Caco-2 (cell line): ENCODE results near the gene LRP1. TPM values are rescaled to one million over a fixed set of nuclear protein-coding genes. Genes with fewer than 3 reads are reported as not detected.
A peak's percentile ranks its signal among the peaks of the same experiment; 100 is the strongest.

ENCODE experiments used
- BruUV-seq: library from RNA; stranded (reverse); fragments of 400-500 nt; replicated peaks from 2 replicates; lab custom pipeline; 2021; lab: Mats Ljungman, UMichigan
- CTCF ChIA-PET: fragments of 300-600 bp; sonication (Branson Sonifier 250); formaldehyde crosslinking; loops from one replicate; lab custom pipeline; 2022; ENCODE audit warnings: antibody characterized with exemption; lab: Charles Lee
- POLR2A ChIA-PET: fragments of 300-600 bp; sonication (Branson Sonifier 250); formaldehyde crosslinking; loops from one replicate; lab custom pipeline; 2022; ENCODE audit warnings: antibody characterized with exemption; lab: Charles Lee
- DNase-seq, 2 experiments: peaks; one replicate each; pipeline versions ENCODE4 v3.0.0 to v3.0.0-alpha.2; 2020 to 2022
- H3K27me3 ChIP-seq: replicated peaks from 2 replicates; pipeline ENCODE4 v1.6.0; 2011; ENCODE audit warnings: low read length; ENCODE audit not compliant: control insufficient read depth, insufficient read depth
- H3K36me3 ChIP-seq: 2 replicates; pipeline ENCODE4 v1.5.1; 2011; ENCODE audit warnings: low read length; ENCODE audit not compliant: control insufficient read depth, insufficient read depth
- H3K4me1 ChIP-seq: fragments of 250-450 bp; sonication (Bioruptor Pico); 2 replicates; pipeline ENCODE4 v1.5.1; 2020; ENCODE audit warnings: mild to moderate bottlenecking
- H3K4me3 ChIP-seq: 2 replicates; pipeline ENCODE4 v1.5.1; 2011; ENCODE audit warnings: low read depth, mild to moderate bottlenecking, control low read depth, low read length
- H3K9me3 ChIP-seq: fragments of 250-450 bp; sonication (Bioruptor Pico); 2 replicates; pipeline ENCODE4 v1.5.1; 2020; ENCODE audit warnings: mild to moderate bottlenecking, moderate library complexity
- H3K27ac Mint-ChIP-seq: one replicate; pipeline ENCODE4 v1.8.0; 2022; ENCODE audit warnings: mixed read lengths; ENCODE audit not compliant: unreplicated experiment
- H3K27me3 Mint-ChIP-seq: one replicate; pipeline ENCODE4 v1.8.0; 2022; ENCODE audit warnings: mixed read lengths; ENCODE audit not compliant: insufficient read depth, unreplicated experiment
- H3K36me3 Mint-ChIP-seq: one replicate; pipeline ENCODE4 v1.8.0; 2022; ENCODE audit warnings: mild to moderate bottlenecking, mixed read lengths; ENCODE audit not compliant: insufficient read depth, unreplicated experiment
- H3K4me1 Mint-ChIP-seq: one replicate; pipeline ENCODE4 v1.8.0; 2022; ENCODE audit warnings: low read depth, mixed read lengths; ENCODE audit not compliant: unreplicated experiment
- H3K4me3 Mint-ChIP-seq: one replicate; pipeline ENCODE4 v1.8.0; 2022; ENCODE audit warnings: mild to moderate bottlenecking, moderate library complexity, mixed read lengths; ENCODE audit not compliant: unreplicated experiment
- H3K9me3 Mint-ChIP-seq: one replicate; pipeline ENCODE4 v1.8.0; 2022; ENCODE audit warnings: mixed read lengths; ENCODE audit not compliant: unreplicated experiment
- CTCF ChIP-seq, 2 experiments: fragments of 200-600 bp in 1 of 2; IDR thresholded peaks; 1 replicate in 1 of 2; 2 replicates in 1 of 2; pipeline versions ENCODE4 v1.5.1 to v1.8.0; 2011 to 2022; ENCODE audit warnings: antibody characterized with exemption in 1 of 2, control low read depth in 1 of 2, inconsistent platforms in 1 of 2, low read depth in 1 of 2, low read length in 1 of 2, mild to moderate bottlenecking in 1 of 2, moderate library complexity in 1 of 2; ENCODE audit not compliant: insufficient read depth in 1 of 2, severe bottlenecking in 1 of 2, unreplicated experiment in 1 of 2
- intact Hi-C: fragments of 100-400 bp; cut with micrococcal nuclease; formaldehyde crosslinking; loops from one replicate; pipeline ENCODE4 v1.10.0; 2022; ENCODE audit not compliant: unreplicated experiment
- total RNA-seq: library from RNA; stranded (reverse); gene quantifications from 2 replicates; pipeline ENCODE4 v1.2.3, GENCODE V29; 2022

LRP1 gene
- total RNA-seq, 1 experiment from 2014 or later = 111 TPM

GRCh38 chr12:57241402-57242310, 113.4 kb downstream of the LRP1 start:
- Mint-ChIP-seq H3K9me3 (no peaks in the 10 kb centered on the region), H3K27ac (no peak overlapping the region), H3K27me3 (peaks cover 7% of the 10 kb centered on the region), H3K4me3 (peak overlapping the region; percentile 74), H3K4me1 (peaks cover 43% of the 10 kb centered on the region), H3K36me3 (peaks cover 49% of the 10 kb centered on the region)
- intact Hi-C loops = no loop called here
- H3K4me1 ChIP-seq = peaks cover 19% of the 10 kb centered on the region
- no peak for TF ChIP-seq CTCF (IDR thresholded peaks at IDR 0.05; ENCODE audit: insufficient read depth in 1 of 2, low read depth in 1 of 2, low read length in 1 of 2, severe bottlenecking in 1 of 2, unreplicated experiment in 1 of 2)
- peaks cover 9% of the 10 kb centered on the region for H3K27me3 ChIP-seq
- POLR2A ChIA-PET = interaction anchor here (1.8 kb wide), 1 partner anchor 12 kb away, joined by 16 read pairs; the partner anchor contains the start of gene SHMT2
- H3K9me3 ChIP-seq = no peaks in the 10 kb centered on the region
- no peak overlapping the region for H3K4me3 ChIP-seq
- H3K36me3 ChIP-seq = no peaks in the 10 kb centered on the region
- DNase-seq = no peak
- CTCF ChIA-PET = interaction anchor here (0.5 to 6.4 kb wide), 6 partner anchors 12 to 127 kb away, joined by 3 to 80 read pairs (median 10); partner anchors contain the start of gene SHMT2
- BruUV-seq = no TSS peak

GRCh38 chr12:57242329-57242690, 114.0 kb downstream of the LRP1 start:
- CTCF ChIA-PET = interaction anchor here (0.6 to 6.4 kb wide), 19 partner anchors 10 to 217 kb away, joined by 3 to 80 read pairs (median 8); partner anchors contain the start of genes INHBE, NXPH4 and SHMT2
- Mint-ChIP-seq H3K4me1 (peaks cover 38% of the 10 kb centered on the region), H3K36me3 (peaks cover 43% of the 10 kb centered on the region), H3K27ac (peak overlapping the region; percentile 46), H3K4me3 (peak overlapping the region; percentile 74), H3K27me3 (peaks cover 7% of the 10 kb centered on the region), H3K9me3 (no peaks in the 10 kb centered on the region)
- no peak for TF ChIP-seq CTCF (IDR thresholded peaks at IDR 0.05; ENCODE audit: insufficient read depth in 1 of 2, low read depth in 1 of 2, low read length in 1 of 2, severe bottlenecking in 1 of 2, unreplicated experiment in 1 of 2)
- POLR2A ChIA-PET = interaction anchor here (1.8 kb wide), 1 partner anchor 13 kb away, joined by 16 read pairs; the partner anchor contains the start of gene SHMT2
- intact Hi-C loops = no loop called here
- DNase-seq = no peak
- BruUV-seq = no TSS peak
- H3K4me1 ChIP-seq = peaks cover 19% of the 10 kb centered on the region
- H3K36me3 ChIP-seq = no peaks in the 10 kb centered on the region
- H3K9me3 ChIP-seq = no peaks in the 10 kb centered on the region
- H3K27me3 ChIP-seq = peaks cover 9% of the 10 kb centered on the region
- H3K4me3 ChIP-seq = peak overlapping the region; percentile 57; the same call in 1 of the 2 replicates
